Endothelial cell of hepatic sinusoid (primary cell): ENCODE data around the gene POLN.

Source experiments
- in situ Hi-C: cut with HindIII; loops from 2 replicates; pipeline ENCODE4 v1.10.0; 2017; ENCODE audit warnings: low sequenced_read_pairs

The POLN gene

DNA sequence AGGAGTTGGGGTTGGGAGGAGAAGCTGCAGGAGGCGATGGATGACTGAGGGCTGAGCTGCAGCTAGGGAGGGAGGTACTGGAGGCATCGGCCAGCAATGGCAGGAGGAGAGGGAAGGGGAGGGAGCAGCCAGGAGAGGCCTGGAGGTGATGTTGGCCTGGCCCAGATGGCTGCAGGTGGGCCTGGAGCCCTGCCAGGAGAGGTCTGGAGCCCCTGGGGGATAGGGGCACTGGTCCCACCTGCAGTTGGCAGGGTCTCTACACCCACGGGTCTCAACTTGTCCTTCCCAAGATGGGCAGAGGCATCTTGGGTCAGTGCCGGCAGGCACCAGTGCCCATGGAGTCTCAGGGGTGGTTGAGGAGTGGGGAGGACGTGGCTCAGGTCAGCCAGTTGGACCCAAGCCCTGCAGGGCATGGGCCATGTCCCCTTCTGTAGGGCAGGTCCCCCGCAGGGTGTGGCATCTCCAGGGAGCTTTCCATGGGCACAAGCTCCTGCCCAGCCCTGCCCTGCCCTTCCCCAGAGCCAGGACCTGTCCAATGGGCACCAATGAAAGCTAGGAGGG, 22.6 kb upstream of the POLN start:
- in situ Hi-C loops = no loop called here

DNA sequence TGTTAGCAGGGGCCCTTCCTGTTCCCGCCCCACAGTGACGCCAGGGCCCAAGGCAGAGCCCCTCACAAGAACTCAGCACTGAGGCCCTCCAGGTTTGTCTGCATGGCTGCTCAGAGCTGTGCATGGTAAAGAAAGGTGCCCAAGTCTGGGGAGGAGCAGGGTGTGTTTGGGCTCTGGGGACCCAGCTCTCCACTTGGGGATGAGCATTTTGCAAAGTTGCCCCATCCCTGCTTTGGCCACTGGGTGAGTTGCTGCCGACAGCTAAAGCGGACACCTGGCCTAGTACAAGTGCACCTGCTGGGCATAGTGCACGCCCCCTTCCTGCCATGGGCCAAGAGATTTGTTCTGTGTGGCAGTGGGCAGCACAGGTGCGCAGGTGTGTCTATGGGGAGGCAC, 22.0 kb upstream of the POLN start:
- in situ Hi-C loops = no loop called here

DNA sequence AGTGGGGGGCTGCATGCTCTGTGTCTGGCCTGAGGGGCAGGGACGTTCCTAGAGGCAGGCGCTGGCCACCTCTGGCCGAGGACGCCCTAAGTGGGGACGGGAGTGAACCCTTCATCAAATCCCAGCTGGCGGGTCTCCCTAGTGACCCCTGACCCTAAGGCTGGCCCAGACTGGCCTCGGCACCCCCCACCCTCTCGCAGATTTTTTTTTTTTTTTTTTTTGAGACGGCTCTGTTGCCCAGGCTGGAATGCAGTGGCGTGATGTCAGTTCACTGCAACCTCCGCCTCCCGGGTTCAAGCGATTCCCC, 21.0 kb upstream of the POLN start:
- in situ Hi-C loops = no loop called here

DNA sequence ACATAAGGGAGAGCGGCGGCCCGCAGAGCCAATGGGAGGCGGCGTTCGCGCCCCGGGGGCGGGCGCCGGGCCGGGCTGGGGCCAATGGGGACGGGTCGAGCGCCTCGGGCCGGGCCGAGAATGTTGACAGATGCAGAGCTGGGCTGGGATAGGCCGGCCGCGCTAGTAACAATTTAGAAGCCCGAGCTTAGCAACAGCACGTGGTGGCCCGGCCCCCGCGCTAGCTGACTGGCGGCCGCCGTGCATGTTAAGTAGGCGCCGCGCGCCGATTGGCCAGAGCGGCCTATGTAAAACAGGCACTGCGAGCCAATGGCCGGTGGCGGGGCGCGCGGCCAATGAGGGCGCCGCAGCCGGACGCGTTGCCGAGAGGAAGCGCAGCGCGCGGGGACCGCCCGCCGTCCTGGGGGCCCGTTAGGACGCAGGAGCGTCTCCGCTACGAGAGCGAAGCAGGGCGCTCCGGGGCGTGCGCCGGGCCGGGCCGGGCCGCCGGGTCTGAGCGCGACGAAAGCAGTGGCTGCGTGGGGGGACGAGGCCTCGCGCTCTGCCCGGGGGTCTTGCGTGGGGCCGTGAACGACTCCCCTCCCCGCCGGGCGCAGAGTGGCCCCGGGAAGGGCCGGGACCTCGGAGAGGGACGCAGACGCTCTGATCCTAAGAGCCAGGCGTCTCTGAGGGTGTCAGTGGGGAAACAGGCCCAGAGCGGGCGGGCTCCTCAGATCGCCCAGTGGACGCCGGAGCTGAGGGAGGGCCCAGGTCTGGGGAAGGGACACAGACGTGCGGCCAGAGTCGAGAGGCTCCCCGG, 20.4 kb upstream of the POLN start:
- in situ Hi-C loops = no loop called here

DNA sequence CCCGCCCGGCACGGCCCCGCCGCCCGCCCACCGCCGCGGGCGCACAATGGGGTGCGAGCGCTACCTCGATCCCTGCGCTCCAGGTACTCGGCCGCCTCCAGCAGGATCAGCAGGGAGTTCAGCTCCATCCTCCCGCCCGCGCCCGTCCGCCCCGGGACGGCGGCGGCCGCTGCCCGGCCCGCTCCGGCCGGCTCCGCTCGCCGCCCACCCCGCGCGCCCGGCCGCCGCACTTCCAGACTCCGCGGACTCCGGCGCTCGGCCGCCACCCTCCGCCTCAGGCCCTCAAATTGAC, 19.9 kb upstream of the POLN start, which contains the start of gene MXD4:
Gene MXD4 (minus strand): TSS at position 257 of the 292 bp plus-strand sequence. CDS start 129 bp downstream, at position 128.
- in situ Hi-C loops = no loop called here

DNA sequence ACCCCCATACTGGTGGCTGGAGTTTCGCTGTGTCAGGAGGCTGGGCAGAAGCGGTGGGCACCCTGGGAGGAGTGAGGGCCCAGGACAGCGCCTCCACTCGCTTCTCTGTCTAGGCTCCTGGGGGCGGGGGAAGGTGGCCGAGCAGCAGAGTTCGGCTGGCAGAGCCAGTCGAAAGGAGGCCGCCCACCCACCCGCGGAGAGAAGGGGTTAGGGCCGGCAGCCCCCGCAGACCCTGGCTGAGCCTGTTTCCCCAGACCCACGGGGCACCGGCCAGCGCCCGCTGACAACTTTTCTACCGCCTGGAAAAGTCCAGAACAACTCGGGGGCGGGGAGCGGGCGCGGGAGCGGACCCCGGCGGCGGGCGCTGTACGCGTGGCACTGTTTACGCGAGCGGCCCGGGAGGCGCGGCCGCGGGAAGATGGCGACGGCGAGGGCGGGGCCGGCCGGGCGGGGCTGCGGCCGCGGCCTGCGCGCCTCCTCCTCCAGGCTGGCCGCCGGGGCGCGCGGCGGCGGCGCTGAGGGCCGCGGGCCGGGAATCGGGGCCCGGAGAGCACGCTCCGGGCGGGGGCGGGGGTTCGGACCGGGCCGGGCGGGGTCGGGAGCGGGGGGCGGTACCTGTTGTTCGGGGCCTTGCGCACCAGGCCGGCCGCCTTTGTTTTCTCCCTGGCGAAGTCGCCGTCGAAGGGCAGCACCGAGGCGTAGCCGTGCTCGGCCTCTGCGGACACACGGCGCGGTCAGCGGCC, 19.4 kb upstream of the POLN start:
- in situ Hi-C loops = no loop called here

DNA sequence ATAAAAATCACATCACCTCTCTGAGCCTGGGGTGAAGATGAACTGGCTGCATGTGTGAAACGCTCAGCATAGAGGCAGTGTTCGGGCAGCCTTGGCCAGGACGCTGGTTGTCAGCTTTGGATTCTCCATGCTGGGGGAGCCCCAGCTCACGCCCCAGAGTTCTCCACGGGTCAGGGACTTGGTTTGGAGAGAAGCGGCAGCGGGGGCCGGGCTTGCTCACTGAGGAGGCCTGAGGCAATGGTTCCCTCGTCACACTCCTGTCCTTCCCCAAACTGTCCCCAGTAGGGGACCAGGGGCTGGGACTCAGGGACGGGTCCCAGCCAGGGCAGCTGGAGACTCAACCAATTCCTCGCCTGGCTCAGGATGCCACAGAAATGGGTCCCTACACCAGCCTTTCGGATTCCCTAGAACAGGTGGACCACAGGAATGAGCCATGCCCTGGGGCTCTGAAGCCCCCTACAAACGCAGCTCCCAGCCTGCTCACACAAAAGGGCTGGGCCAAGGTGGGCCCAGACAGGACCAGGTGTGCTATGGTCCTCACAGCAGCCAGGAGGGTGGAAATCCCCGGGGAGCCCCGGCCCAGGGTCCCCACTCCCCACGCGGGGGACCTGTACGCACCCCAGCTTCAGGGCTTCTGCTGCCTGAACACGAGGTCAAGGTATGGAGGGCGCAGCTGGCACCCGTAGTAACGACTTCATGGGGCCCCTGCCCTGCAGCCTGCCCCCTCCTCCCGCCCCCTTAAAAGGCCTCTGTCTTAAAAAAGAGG, 18.6 kb upstream of the POLN start:
- in situ Hi-C loops = no loop called here

DNA sequence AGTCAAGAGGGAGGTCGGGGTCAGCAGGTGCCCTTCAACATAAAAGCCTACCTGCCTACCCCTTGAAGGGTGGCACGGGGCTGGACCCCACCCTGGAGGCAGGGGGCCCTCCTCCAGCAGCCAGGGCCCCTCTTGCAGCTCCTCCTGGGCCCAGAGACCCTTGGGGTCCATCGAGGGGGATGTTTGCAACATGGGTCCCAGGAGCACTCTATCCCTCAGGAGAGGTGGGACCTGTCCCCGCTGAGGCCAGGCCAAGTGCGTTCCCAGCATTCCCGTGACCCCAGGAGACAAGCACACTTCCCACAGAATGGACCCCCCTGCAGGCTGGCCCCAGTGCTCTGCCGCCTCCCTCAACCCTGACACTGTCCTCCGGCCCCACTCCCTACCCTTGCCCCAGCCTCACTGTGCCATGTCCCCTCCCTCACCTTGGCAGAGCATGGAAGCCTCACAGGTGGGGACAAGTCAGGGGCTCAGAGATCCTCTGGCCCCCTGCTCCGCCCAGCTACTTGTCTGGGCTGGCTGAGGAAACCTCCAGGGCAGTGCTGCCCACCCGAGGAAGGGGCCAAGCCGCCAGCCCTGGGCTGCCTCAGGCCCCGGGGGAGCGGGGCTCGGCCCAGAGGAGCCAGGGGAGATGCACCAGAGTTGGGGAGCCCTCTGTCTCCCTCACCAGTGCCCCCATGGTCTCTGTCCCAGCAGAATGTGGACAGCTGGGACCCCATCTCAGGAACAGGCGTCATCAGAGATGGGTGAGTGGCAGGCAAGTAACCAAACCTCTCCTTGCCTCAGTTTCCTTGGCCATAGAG, 17.8 kb upstream of the POLN start:
- in situ Hi-C loops = no loop called here

DNA sequence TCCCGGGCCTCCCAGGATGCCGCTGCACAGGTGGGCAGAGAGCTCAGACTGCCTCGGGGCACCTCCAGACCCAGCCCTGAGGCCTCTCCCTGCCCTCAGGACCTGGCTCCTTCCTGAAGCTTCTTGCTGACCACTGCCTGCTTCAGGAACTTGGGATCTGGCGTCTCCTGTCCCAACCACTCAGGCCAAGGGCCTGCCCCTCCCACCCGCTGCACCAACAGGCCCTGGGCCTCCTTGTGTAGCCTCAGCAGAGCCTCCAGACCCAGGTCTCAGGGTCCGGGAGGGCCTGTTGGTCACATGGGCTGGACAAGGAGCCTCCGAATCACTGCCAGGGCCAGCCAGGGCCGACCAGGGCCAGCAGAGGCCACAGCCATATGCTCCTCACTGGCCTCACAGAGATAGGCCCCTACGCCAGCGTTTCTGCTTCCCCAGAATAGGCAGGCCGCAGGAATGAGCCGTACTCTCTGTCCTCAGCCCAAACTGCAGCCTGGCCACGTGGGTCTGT, 17.2 kb upstream of the POLN start:
- in situ Hi-C loops = no loop called here

DNA sequence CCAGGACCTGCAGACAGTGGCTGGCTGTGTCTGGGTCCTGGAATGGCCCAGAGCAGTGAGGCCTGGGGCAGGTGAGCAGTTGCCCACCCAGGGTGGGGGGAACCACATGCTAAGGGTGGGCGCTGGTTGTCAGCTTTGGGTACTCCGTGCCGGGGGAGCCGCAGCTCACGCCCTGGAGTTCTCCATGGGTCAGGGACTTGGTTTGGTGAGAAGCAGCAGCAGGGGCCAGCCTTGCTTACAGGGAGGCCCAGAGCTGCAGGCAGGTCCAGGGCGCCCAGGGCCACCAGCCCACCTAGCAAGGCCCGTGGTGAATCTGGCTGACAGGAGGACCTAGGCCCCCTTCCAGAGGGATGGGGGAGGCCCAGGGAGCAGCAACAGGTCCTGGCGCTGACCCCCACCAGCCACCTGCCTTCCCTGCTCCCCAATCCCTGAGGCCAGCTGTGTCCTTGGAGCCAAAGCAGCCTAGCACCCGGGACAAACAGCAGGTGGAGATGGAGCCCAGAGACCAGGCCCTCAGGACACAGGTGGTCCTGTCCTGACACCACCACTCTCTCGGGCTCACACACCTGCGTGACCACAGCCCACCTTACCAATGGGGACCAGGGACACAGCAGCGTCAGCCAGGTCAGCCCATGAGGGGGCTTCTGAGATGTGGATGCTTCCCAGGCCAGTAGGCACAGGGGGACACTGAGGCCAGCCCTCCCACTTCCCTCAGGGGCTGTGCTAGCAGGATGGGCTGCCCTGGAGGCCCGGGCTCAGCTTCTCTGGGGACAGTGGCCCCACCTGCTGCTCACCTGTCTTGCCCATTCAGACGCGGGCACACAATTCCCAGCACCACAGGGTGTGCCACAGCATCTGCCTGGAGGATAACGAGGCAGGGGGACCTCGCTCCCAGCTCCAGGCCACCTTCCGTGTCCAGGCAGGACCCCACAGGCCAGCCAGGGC, 16.4 kb upstream of the POLN start:
- in situ Hi-C loops = no loop called here

DNA sequence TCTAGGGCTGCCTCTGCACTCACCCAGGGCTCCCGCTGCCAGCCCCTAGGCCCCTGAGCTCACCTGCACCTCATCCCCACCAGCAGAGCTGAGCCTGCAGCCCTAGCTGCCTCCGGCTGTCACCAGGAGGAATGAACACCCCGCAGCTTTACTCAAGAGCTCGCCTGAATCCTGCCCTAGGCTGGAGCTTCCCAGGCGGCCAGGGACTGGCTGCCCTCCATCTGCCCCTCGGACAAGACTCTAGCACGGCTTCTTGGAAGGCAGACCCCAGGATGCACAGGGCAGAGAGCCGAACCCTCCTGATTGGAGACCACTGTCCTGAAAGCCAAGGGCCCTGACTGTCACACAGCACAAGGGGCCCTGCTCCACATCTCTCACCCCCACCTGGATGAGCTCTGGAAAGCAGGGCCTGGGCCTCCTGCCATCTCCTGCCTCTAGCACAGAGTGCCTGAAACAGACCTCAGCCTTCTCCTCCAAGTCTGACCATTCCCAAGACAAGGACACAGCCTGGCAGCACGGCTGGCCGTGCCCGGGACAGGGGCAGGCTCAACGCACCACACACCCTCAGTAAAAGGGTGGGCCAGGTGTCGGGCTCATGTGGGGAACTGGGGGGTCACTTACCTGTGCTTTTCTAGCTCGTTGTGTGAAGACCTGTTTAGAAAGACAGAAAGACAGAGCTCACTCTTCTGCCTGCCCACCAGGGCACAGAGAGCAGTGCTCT, 15.6 kb upstream of the POLN start:
- in situ Hi-C loops = no loop called here

DNA sequence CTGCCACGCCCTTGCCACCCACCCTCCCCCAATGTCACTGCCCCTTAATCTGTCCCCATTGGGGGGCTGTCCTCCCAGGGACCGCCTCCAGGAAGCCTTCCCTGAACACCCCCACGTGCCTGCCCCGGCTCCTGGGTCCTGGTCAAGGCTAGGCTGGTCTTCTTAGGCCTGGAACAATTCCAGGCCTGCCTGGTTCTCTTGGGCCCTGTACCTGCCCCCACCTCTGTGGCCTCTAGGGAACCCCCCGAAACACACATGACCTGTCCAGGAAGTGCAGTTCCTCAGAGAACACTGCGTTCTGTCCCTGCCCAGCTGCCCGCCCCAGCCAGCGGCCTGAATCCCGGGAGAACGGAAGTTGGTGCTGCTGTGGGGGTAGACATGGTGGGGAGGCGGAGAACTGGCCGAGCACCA, 14.9 kb upstream of the POLN start:
- in situ Hi-C loops = no loop called here

DNA sequence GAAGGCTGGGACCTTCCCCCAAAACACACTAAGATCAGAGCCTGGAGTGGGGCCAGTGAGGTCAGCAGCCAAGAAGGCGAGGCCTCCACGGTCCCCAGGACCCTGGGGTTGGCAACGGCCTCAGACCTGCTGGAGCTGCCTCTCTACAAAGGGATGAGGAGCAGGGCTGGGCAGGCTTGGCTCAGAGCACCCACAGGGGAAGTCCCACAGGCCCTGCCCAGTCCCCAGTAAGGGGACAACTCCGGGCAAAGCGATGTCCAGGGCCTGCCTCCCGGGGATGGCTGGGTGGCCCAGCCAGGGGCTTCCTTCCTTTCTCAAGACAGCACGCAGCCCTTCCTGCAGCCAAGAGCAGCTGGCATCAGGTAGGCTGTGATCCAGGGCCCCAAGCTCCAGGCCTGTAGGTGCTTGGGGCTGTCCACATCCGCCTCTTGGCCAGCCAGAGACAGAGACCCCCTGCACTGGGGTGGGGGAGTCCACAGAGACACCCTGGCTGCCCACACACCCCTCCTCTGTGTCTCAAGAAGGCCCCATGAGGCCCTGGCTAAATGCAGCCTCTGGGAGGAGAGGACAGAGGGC, 14.3 kb upstream of the POLN start:
- in situ Hi-C loops = no loop called here

DNA sequence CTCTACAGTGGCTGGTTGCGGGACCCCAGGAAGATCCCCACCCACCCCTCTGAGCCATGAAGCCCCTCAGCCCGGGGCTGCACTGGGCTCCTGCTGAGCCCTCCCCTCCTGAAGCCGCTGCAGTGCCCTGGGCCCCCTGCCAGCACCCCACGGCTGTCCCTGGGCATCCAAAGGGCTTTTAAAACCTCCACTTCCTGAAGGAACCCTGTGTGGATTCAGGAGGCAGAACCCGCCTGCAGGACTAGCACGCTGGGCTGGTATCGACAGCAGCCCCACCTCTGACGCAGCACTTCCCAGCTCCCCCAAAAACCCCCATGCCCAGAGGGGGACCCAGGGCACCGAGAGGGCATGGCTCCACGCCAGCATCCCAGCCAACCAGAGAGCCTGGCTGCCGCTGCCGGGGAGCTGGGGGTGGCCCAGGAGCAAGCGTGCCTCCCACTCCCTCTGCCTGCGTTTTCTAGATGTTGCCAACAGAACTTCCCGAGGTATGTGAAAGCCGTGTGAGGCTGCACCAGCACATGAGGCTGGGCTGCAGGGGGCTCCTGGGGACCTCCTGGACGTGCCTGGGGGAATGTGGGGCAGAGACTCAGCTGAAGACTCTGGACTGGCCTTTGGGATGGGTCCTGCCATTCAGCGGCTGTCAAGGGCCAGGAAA, 13.7 kb upstream of the POLN start:
- in situ Hi-C loops = no loop called here

DNA sequence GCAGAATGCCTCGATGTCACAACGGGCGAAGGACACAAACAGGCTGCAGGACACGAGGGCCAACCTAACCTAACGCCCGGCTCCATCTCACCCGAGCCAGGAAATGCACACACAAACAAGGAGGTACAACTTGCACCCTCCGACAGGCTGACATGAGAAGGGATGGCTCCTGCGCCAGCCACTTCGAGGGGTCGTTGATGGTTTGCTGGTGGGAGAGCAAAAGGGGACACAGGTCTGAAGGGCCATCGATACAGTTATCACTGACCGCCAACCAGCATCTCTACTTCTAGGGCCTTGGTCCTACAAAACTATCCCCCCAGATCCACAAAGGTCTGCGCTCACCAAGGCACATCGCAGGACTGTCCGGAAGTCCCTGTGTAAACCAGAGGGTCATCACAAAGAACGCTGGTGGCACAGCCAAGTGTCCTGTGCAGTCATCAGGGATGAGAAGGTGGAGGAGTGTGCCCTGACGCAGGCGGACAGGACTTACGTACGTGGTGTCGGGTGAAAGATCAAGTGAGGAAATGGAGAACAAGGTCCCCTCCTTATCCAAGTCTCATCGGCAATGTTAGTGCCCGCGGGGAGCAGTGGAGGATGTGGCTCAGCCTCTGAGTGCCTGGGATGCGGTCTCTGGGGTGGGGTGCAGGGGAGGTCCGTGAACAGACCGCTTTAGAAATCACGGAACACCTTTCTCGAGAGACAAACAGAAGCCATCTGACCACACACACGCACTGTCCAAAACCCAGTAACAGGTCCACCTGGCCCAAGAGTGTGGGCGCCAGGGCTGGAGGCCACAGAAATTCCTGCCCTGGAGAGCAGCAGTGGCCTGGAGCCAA, 13.0 kb upstream of the POLN start:
- in situ Hi-C loops = no loop called here

DNA sequence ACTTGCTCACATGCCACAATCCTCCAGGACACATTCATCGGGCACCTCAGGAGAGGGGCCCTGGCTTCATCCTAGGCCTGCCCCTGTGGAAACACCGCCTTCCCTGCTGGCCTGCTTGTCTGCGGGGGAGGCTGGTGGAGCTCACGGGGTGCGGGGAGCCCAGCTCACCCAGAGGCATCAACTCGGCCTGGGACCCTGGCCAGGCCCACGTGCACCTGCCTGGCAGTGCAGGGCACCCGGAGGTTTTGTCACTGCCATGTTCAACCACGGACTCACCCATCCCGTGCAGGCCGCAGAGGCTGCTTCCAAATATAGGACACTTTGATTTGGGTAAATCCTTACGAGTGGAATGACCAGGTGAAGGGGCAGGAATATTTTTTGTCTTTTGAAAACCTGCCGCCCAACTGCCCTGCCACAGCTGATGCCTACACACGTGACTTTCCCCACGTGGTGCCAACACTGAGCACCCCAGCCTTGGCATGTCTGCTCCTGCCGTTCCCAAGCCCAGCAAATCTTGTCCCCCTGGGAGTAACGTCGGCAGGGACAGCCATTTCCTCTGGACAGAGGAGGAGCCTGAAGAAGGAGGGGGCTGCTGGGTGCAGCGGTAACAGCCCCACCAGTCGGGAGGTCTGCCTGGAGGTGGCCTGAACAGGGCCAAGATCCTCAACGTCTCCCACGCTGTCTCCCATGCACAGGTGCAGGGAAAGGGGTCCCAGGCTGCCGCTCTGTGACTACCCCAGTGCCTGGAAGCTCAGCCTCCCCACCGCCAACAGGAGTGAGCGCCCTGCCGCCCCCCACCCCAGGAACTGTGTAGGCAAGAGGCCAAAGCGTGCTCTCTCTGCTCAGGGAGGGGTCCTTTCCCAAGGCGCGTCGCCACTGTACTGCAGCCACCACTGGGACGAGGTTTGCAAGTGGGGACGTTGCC, 11.5 kb upstream of the POLN start:
- in situ Hi-C loops = no loop called here
